CD4-positive, alpha-beta T cell treated with Interleukin-12 subunit alpha and Interleukin-12 subunit beta, for 1 hour (primary cell): ENCODE results near the gene NOD2.

Source experiments
- DNase-seq: peaks from one replicate; pipeline ENCODE4 v3.0.0-alpha.2; 2020

The NOD2 gene

DNA sequence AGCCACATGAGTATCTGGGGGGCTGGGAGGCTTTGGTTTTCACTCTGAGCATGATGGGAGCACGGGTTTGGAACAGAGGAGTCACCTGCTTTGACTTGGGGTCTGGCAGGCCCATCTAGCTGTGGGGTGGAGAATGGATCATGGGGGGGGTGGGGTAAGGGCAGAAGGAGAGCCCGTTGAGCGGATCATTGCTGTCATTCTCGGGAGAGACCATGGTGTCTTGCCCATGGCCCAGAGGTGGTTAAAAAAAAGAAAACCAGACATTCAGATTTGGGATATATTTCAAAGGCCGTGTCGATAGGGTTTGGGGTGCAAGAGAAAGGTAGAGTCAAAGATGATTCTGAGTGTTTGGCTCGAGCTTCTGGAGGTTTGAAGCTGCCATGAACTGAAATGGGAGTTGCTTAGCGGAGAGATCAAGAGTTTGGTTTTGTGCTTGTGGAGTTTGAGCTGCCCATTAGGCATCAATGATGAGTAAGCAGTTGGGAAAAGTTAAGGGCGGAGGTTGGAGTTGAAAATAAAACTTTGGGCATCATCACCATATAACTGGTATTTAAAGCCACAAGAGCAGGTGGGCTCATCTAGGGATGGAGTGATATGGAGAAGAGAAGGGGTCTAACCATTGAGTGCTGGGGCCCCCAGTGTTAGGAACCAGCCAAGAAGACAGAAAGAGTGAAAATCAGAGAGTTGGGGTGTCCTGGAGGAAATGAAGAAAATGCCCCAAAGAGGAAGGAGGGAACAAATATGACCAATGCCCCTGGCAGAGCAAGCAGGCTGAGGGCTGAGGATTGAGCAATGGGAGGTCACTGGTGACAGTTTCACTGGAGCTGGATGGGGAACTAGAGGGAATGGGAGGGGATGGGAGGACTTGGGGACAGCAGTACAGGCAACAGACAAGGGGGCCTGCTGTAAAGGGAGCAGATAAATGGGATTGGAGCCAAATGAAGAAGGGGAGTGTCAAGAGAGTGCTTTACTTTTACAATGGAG lies 1.9 kb downstream of the NOD2 start:
- DNase-seq, result no peak

- DNase-seq, result no peak
Observed at GRCh38 chr16:50696126-50696525, 2.7 kb downstream of the NOD2 start.

DNA sequence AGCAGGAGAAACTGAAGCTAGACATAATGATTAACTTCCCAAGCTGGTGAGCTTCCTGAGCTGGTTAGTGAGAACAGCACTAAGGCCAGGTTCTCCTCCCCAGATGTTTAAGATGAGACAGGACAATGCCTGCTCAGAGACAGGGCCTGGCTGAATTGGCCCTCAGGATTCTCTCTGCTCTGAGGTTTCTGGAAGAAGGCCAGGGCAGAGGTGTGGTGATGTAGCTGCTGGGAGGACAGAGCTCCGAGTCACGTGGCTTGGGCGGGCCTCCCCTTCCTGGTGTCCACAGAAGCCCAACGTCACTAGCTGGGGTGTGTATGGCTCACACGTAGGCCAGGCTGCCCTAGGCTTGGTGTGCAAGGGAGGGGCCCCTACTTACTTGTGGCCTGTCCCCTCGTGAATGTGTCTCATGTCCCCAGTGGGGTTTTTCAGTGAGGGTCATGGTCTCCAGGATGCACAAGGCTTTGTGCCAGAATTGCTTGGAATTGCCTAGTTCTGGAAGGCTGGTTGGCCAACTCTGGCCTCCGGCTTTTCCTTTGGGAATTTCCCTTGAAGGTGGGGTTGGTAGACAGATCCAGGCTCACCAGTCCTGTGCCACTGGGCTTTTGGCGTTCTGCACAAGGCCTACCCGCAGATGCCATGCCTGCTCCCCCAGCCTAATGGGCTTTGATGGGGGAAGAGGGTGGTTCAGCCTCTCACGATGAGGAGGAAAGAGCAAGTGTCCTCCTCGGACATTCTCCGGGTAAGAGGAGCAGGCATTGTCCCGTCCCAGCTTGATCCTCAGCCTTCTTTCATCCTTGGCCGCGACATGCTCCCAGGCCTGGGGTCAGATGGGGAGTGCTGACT lies 3.4 kb downstream of the NOD2 start:
- peak; percentile 82 for DNase-seq

GRCh38 chr16:50697421-50697715 lies 4.0 kb downstream of the NOD2 start:
- no peak for DNase-seq

GRCh38 chr16:50697881-50698767 lies 4.7 kb downstream of the NOD2 start:
- DNase-seq, result peak; percentile 67

DNA sequence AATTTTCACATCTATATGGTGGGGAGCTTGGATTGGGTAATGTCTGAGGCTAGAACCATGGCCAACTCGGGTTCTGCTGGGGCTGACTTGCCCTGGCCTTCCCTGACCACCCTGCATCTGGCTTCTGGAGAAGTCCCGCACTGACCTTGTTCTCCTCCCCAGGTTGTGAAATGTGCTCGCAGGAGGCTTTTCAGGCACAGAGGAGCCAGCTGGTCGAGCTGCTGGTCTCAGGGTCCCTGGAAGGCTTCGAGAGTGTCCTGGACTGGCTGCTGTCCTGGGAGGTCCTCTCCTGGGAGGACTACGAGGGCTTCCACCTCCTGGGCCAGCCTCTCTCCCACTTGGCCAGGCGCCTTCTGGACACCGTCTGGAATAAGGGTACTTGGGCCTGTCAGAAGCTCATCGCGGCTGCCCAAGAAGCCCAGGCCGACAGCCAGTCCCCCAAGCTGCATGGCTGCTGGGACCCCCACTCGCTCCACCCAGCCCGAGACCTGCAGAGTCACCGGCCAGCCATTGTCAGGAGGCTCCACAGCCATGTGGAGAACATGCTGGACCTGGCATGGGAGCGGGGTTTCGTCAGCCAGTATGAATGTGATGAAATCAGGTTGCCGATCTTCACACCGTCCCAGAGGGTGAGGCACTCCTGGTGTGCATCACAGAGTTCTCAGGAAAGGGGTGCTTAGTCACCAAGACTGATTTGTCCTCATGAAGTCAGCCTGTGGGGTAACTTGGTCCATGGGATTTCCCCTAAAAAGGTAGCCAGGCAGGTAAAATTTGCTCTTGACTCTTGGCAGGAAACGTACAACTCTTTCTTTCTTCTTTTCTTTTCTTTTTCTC lies 6.1 kb downstream of the NOD2 start:
- DNase-seq, result peak; percentile 48

- no peak for DNase-seq
Observed at GRCh38 chr16:50702725-50703124, 9.3 kb downstream of the NOD2 start.

- no peak for DNase-seq
Observed at GRCh38 chr16:50704245-50704644, 10.8 kb downstream of the NOD2 start.

GRCh38 chr16:50705436-50706110 lies 12.2 kb downstream of the NOD2 start:
- no peak for DNase-seq

- DNase-seq, result no peak
Observed at GRCh38 chr16:50706250-50706649, 12.8 kb downstream of the NOD2 start.

- DNase-seq, result no peak
Observed at GRCh38 chr16:50708373-50709060, 15.1 kb downstream of the NOD2 start.

- no peak for DNase-seq
Observed at GRCh38 chr16:50709061-50709684, 15.8 kb downstream of the NOD2 start.

- no peak for DNase-seq
Observed at GRCh38 chr16:50709980-50710379, 16.6 kb downstream of the NOD2 start.

DNA sequence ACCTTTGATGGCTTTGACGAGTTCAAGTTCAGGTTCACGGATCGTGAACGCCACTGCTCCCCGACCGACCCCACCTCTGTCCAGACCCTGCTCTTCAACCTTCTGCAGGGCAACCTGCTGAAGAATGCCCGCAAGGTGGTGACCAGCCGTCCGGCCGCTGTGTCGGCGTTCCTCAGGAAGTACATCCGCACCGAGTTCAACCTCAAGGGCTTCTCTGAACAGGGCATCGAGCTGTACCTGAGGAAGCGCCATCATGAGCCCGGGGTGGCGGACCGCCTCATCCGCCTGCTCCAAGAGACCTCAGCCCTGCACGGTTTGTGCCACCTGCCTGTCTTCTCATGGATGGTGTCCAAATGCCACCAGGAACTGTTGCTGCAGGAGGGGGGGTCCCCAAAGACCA lies 17.6 kb downstream of the NOD2 start:
- DNase-seq, result no peak

GRCh38 chr16:50711862-50712559 lies 18.6 kb downstream of the NOD2 start:
- DNase-seq, result no peak

- DNase-seq, result no peak
Observed at GRCh38 chr16:50712560-50712898, 19.1 kb downstream of the NOD2 start.

DNA sequence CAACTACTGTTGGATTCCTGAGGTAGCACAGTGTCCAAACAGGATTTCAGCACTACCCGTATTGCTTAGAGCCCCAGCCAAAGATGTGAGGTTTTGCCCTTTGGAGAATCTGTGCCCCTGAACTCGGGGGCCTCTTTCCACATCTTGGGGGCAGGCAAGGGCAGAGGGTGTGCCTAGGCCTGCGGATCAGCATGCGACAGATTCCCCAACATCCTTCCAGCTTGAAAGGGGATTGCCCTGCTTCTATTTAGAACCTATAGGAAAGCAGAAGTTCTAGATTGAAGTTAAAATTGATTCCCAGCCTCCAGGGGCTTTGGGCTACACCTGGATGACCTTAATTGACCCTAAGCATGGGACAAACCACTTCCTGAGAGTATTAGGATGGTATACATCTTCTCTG lies 19.6 kb downstream of the NOD2 start:
- DNase-seq, result no peak

DNA sequence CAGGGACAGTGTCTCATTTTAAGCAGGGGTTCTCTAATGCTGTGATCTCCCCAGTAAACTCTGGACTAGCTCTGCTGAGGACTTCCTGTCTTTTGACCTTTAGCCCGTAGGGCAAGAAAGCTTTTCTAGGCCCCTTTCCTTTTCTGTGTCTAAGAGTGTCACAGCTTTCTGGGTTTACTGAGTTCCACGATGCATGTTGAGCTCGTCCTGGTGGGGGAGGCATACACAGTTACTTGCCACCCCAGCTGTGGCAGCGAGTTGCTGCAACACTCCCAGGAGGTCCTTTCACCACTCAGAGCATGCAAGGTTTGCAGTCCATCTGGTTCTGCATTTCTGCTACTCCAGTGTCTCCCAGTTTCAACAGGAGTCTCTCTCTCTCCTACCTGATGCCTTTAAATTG lies 23.7 kb downstream of the NOD2 start:
- no peak for DNase-seq

- DNase-seq, result no peak
Observed at GRCh38 chr16:50717494-50717893, 24.1 kb downstream of the NOD2 start.
